ENCODE data around the gene PHC3.

Gene PHC3

DNA sequence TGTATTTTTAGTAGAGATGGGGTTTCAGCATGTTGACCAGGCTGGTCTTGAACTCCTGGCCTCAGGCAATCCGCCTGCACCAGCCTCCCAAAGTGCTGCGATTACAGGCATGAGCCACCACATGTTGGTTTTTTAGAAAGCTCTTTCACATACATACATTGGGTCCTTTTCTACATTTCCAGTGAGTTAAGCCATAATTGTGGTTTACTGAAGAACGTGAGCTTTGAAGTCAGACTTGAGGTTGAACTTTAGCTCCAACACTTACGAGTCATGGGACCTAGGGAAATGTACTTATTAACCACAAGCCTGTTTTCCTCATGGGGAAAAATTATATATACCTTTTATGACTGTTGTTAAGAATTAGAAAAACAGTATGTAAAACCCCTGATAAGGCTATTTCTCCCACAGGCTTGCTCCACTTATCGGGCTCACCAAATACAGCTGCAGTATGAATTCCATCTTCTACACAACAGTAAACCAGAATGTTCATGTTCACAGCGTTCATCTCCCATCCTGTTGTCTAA, 104.8 kb downstream of the PHC3 start:
- no peak for DNase-seq

DNA sequence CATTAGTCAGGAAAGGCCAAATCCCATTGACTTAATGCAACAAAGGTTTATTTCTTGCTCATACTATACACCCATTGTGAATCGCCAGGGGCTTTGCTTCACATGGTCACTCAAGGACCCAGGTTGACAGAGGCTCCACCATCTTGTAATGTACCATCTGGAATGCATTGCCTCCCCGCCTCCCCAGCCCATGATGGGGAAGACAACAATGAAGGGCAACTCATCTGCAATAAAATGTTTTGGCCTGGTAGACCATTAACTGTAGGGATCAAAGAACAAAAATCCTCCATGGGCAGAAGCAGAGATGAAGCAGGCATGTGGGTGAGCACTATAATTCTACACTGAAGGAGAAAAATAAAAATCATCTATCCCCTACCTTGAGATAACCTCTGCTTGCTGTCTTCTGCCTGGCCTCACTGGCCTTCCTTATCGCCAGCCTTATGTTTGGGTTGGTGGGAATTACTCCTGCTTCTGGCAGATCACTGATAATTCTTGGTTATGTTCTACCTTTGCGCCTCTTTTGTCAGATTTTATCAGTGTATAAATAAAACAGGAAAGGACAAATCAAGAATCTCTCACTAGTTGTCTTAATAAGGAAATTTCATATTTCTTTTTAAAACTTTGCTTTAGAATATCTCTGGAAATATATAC, 106.0 kb downstream of the PHC3 start:
- DNase-seq: no peak

DNA sequence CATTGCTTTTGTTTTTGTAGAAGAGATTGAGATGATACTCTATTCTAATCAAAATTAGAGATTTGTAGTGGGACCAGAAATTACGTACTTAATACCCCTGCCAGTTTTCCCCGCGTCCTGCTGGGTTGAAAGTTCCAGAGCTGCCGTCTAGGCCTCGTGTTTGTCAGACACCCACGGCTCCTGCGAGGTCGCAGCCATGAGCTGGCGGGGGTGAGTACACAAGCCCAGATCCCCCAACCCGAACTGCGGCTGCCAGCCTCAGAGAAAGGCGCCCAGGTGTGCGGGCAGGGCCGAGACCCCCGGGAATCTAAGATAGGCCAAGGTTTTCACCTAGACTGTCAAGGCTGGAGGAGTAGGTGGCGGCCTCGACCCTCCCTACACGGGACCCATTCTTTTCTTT, 117.4 kb downstream of the PHC3 start:
- DNase-seq: no peak

DNA sequence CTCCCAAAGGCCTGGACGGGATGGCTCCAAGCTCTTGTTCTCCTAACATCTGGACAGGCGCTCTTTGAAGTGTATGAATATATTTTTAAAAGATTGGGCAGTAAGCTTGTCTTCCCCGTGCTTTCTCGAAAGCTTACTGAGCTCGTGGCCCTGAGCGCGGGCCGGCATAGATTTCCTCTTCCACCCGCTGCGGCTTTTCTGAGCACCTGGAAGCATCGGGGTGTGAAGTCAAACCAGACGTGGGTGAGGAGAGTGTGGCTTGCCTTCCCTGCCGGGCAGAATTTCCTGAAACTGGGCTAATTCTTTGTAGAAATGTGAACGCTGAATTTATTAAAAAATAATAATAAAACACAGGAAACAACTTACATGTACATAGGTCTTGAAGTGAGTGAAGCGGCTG, 117.8 kb downstream of the PHC3 start:
- DNase-seq: no peak

DNA sequence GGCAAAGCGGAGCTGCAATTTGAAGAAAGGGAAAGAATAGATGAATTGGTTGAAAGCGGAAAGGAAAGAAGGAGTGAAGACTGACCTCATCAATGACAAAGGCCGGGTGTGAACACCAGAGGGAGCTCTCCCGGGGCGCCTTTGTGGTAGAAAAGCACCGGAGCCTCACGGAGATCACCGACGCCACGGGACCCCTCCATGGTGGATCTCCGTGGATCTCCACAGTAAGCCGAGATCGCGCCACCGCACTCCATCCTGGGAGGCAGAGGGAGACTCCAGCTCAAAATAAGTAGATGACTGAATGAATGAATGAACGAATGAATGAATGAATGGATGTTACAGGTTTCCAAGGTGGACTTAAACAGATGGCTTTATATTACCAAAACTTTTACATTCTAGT, 118.8 kb downstream of the PHC3 start:
- DNase-seq: no peak

DNA sequence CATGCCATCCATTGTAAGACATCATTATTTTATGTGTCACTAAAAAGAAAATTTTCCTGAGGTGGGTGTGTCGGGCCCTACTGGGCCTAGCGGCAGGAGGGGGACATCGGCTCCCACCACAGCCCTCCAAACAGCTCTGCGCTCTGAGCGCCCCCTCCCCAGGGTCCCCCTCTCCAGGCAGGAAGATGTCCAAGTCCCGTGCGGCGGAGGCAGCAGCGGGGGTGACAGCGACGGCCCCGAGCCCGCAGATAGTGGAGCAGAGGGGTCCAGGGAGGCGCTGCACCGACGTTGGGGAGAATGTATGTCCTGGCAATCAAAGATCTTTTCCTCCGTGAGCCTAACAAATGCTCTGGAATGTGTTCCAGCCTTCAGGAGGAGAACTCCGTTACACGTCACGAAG, 119.5 kb downstream of the PHC3 start:
- DNase-seq: no peak

DNA sequence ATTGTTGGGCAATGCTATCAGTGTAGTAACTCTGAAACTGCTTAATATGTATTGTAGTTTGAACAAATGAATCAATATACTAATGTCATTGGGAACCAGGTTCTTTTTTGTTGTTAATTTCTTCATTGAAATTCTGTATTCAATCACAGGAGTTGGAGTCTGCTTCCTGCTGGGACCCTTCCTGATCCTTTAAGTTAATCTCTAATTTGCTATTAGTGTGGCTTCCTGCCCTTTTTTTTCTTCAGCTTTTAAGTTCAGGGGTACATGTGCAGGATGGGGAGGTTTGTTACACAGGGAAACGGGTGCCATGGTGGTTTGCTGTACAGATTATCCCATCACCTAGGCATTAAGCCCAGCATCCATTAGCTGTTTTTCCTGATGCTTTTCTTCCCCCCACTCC, 122.1 kb downstream of the PHC3 start:
- DNase-seq: no peak

DNA sequence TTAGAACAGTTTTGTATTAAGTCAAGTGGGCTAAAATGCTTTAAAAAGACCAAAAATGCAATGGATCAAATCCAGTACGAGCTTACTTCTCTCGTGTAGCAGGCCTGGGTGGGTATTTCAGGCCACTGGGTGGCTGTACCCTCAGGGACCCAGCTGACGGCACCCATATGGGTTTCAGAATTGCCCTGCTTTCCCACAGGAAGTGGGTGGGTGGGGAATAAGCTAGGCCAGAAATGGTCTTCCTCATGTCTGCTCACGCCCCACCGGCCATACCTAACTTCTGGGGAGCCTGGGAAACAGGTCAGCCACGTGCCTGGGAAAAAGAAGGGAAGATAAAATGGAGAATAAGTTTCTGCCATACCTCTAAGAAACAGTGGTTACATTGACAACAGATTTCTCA, 123.4 kb downstream of the PHC3 start:
- DNase-seq: no peak

DNA sequence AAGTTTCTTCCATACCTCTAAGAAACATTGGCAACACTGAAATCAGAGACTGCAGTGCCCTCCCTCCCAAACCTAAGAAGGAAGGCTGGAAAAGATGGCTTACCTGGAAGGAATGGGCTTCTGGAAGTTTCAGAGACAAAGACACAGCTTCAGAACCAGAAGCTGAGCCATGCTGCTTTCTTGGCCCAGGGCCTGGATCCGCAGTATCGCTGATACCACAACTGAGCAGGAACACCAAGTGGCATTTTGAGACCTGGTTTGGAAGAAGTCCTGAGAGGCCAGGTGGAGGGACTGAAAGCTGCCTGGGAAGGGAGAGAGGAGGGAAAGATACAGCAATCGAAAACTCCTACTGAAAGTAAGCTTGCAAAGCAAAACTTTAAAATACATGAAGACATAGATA, 124.0 kb downstream of the PHC3 start:
- DNase-seq: no peak

DNA sequence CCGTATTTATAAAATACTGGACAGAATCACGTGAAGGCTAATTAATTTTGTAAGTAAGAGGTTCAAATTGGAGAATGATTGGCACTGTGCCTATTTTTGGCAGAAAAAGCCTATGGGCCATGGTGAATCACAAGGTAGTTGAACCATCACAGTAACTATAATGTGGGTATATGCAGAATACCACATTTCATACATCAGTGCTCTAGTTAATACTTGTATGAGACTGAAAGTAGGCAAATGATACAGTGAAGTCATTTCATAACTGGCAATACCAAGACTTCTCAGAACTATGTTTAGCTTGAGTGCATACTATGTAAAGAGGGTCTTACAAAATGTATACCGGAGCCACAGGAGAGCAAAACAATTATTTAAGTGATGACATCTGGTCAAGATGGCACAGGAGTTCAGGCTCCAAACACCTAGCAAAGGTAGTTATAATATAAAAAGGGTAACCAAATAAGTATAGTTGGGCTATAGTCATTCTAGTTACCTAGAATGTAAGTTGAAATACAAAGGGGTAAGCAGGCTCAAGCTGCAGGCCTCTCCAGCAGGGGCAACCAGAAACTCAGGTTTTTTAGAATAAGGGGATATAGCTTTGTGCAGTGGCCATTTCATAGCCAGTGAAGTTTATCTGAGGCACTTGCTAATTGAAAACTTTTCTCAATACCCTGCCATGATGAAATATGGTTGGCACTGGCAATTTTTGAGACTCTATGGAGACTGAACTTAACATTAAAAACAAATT, 124.7 kb downstream of the PHC3 start:
- no peak for DNase-seq

DNA sequence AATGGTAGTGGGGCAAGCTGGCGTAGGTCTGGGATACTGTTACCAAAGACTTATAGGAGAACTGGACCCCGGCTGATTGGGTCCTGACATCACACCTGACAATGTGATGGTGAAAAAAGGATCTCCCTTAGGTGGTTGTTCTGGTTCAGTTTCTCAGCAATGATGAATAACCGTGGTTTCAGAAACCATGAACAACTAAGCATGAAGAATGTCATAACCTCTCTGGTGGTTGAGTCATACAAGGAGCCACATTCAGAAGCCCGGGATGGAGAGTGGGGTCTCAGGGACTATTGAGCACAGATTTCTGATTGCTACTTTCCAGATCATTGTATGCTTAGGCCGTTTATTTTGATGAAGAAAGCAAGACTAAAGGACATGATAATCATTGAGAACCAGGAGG, 126.3 kb downstream of the PHC3 start:
- DNase-seq: no peak

DNA sequence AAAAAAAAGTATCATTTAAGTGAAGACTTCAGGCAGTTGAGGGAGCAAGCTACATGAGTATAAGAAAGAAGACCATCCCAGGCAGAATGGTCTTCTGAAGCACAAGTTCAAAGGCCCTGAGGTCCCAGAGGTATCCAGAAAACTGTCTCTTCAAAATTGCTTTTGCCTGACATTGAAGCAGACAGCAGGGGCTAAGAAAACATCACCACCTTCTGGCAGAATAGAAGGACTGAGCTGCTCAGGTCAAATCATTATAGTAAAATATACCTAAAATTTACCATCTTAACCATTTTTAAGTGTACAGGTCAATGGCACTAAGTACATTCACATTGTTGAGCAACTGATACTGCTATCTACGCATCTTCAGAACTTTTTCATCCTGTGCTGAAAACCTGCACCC, 127.3 kb downstream of the PHC3 start:
- peak in 1 of 2 donors; percentile 17 for DNase-seq

DNA sequence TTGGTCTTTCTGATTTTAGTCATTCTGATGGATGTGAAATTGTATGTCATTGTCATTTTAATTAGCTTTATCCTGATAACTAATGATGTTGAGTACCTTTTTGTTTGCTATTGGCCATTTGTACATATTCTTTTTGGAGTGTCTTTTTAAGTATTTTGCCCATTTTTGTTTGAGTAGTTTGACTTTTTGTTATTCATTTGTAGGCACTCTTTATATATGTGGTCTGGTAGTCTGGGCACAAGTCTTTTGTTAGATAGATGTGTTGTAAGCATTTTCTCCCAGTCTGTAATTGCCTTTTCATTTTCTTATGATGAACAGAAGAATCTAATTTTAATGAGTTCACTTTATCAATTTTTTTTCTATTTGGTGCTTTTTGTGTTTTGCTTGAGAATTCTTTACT, 129.1 kb downstream of the PHC3 start:
- DNase-seq: no peak

DNA sequence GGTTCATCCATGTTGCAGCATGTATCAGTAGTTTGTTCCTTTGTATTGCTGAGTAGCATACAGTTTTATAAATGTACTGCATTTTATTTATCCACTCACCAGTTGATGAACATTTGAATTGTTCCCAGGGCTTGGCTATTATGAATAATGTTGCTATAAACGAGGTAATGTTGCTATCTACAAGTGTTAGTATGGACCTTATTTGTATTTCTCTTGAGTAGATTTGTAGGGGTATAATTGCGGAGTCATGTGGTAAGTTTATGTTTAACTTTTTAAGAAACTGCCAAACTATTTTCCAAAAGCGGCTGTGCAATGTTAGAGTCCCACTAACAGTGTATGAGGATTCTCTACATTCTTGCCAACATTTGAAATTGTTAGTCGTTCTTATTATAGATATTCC, 130.8 kb downstream of the PHC3 start:
- no peak for DNase-seq

DNA sequence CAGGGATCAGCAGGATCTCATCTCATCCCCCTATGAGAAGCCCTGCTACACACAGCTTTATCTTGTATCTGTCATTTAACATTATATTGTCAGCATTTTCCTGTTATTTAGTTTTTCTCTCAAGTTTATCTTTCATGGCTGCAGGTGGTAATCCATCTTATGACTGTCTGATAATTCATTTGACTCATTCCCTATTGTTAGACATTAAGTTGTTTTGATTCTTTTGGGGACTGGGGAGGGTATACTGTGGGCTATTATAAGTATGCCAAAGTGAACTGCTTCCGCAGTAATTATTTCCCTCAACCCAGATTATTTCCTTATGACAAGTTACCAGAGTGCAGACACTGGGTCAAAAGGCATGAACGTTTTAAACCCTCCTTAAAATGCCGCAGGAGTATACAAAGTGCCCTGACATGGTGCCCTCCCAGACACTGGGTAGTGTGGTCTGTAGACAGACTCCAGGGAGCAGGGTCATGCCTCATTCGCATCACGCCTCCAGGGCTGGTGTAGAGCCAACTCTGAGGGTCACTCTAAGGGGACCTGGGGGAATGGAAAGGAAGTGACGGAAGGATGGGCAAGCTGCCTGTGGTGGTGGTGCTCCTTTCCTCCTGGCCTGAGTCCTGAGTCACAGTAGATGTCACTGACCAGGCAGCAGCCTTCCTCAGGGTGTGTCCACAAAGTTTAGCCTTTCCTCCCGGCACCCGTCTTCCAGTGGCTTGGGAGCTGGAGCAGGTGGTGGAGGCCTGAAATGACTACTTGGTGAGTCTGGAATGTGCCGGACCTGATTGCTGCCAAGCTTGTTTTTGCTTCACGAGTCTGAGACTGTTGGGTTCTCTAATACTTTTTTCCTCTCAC, 132.2 kb downstream of the PHC3 start:
- DNase-seq: no peak

DNA sequence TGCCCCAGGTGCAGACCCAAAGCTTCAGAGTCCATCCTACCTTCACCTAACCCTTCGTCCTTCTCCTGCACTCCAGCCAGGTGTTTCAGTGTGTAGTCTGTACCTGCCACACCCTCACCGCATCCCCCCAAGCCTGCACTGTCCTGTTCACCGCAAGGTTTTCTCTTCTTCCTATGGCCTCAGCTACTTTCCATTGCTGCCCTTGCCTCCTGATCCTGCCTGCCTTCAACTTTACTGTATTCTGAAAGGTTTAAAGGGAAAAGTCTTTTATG, 134.5 kb downstream of the PHC3 start:
- no peak for DNase-seq

DNA sequence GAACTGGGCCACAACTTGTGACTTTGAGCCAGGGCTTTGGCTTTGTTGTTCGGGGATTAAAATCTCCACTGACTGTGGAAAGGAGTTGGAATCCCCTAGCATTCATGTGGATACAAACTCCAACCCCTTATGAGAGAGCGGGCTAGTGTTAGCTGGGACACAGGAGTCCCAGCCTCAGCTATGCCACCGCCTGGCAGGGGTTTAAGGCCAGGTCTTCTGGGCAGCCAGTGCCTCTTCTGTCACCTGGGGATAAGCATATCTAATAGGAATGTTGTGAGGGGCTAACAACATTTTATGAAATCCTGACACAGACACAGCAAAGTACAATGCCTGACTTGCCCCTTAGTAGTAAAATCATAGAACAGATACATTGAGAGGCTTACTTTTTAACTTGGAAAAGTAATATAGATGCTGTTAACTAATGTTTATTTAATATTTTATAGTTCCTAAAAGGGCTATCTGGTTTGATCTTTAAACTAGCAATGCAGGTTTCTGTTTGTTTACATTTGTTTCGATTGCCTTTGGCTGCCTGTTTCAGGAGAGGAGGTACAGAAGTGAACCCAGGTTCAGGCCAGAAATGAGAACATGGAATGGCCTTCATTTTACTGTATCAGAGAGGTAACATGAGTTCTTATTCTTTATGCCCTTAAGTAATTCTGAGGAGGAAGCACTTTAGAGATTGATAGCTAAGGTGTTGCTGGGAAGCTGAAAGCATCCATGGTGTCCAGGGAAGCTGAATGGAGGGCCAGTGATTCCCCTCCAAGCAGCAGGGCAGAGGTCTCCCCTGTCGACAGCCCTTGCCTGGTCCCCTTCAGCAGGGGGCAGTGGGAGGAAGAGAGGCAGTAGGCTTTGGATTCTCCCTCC, 135.0 kb downstream of the PHC3 start:
- DNase-seq: no peak

DNA sequence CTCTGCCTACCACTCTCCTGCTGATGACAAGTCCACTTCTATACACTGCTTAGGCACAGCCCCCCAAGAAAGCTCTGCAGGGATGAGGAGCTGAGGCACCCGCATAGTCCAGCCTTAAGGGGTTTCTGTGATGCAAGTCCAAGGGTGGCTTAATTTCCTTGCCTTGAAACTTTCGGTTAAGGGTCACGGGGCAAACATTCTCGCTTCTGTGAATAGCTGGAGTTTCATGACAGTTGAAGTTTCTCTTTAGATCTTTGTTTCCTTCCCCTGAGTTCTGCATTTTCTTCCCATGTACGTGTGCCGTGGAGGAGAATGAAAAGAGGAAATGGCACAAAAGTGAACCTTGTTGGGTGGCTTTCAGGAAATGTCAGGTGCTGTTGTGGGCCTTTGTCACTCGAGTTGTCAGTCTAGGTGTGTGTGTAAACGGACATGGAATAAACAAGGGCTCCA, 136.7 kb downstream of the PHC3 start:
- DNase-seq: peak in 1 of 2 donors; percentile 40

DNA sequence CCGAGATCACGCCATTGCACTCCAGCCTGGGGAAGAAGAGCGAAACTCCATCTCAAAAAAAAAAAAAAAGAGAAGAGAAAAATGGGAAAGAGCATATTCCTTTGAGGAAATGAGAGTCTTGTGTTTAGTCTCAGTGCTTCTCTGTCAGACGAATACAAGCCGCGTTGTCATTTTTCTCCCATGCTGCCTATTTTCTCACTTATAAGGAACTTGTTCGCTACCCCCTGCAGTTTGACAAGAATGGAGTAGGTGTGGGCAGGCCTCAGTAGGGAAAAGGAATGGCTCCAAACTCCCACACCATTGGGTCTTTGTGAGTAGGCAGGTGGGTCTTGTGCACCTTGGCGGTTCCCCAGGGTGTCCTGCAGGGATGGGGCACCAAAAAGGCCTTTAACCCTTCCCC, 137.3 kb downstream of the PHC3 start:
- no peak for DNase-seq

DNA sequence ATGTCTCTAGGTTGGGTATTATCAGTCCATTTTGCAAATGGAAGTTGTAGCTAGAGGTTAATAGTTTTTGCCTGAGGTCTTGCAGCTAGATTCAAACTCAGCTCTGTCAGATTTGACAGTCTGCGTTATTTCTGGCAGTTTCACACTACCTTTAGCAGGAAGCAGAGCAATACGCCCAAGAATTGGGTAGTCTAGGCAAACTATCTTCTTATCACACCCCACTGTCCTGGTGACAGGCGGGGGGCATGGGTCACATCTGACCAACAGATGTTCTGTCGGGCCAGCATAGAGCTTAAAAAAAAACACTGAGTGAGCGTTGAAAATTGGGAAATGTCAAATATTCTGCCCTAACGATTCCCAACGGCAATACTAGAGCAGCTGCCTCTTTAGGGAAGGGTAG, 138.0 kb downstream of the PHC3 start:
- no peak for DNase-seq

DNA sequence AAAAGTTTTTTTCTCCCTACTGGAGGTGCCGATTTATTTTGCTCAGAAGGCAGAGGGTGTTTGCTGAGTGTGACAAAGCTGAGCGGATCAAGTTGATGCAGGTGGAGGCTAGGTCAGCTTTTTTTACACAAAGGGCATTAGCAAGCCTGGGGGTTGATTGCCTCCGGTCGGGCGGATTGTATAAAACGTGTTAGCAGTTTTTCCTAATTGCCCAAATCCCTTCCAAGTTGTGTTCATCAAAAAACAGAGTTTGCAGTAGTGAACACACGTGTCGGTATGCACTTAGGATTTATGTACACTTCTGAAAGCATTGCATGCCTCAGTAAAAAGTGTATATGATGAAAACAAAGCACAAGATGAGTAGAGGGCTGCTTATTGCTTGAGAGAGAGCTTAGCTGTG, 141.1 kb downstream of the PHC3 start:
- no peak for DNase-seq

DNA sequence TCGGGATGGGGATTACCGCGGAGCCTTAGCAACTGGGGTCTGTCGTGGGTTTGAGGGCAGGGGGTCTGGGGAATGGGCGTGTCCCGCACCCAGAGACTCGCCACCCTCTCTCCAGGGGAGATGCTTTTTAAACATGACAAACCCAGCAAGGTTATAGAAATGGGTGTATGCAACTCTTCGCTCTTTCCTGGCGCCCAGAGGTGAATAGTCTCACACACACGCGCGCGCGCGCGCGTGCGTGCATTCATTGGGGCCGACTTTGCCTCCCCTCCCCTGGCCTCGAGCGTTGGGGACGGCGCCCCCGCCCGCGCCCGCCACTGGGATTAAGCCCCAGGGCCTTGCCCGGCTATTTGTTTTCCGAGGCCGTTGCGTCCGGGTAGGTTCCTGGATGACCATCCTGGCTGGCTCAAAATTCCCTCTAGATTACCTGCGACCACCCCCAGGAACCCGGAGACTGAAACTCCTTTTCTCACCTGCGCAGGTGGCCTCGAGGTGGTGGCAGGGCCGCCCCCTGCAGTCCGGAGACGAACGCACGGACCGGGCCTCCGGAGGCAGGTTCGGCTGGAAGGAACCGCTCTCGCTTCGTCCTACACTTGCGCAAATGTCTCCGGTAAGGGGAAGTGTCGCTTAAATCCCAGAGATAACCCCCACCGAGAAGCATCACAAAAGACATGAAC, 143.0 kb downstream of the PHC3 start:
- DNase-seq: peak; percentile 27 to 40

Data from CD4-positive, alpha-beta T cell treated with Interleukin-4 for 1 hour (primary cell).